ENCODE measurements around the gene RDH16. TPM values are rescaled to one million over a fixed set of nuclear protein-coding genes. Genes with fewer than 3 reads are reported as not detected.
A peak's percentile ranks its signal among the peaks of the same experiment; 100 is the strongest.

The RDH16 gene
- total RNA-seq, 2 donors from 2014 or later, result 0.16 to 0.44 TPM

GRCh38 chr12:57001448-57001906, 44.1 kb upstream of the RDH16 start:
- Histone ChIP-seq H3K9me3 (no peaks in the 10 kb centered on the region), H3K9ac (ENCODE audit: low read depth in 2 of 2, low read length in 2 of 2) (no peak overlapping the region), H3K27ac (no peak overlapping the region), H3K27me3 (no peaks in the 10 kb centered on the region), H3K4me1 (peaks cover 15% of the 10 kb centered on the region), H3K36me3 (peaks cover 4% of the 10 kb centered on the region), H3K4me3 (no peak overlapping the region)
- intact Hi-C loops (cut with DNase I), result loop anchor here (5.0 kb wide), 1 partner anchor 244 kb away; no protein-coding TSS in a partner anchor
- peak; percentile 79 for TF ChIP-seq CTCF (IDR thresholded peaks at IDR 0.05)
- DNase-seq, result peak; percentile 83

- peaks cover 13% of the 10 kb centered on the region for H3K4me1 ChIP-seq
- no peak for TF ChIP-seq CTCF (IDR thresholded peaks at IDR 0.05)
- intact Hi-C loops (cut with DNase I), result loop anchor here (5.0 kb wide), 1 partner anchor 243 kb away; no protein-coding TSS in a partner anchor
- H3K9ac ChIP-seq (ENCODE audit: low read depth in 2 of 2, low read length in 2 of 2), result no peak overlapping the region
- H3K27ac ChIP-seq, result no peak overlapping the region
- H3K9me3 ChIP-seq, result no peaks in the 10 kb centered on the region
- H3K36me3 ChIP-seq, result peaks cover 4% of the 10 kb centered on the region
- no peaks in the 10 kb centered on the region for H3K27me3 ChIP-seq
- no peak overlapping the region for H3K4me3 ChIP-seq
- DNase-seq, result no peak
Observed at GRCh38 chr12:57000393-57000792, 43.0 kb upstream of the RDH16 start.

- intact Hi-C loops (cut with DNase I), result no loop called here
- DNase-seq, result no peak
- no peak for TF ChIP-seq CTCF (IDR thresholded peaks at IDR 0.05)
- Histone ChIP-seq H3K27me3 (no peaks in the 10 kb centered on the region), H3K27ac (no peak overlapping the region), H3K9ac (ENCODE audit: low read depth in 2 of 2, low read length in 2 of 2) (no peak overlapping the region), H3K9me3 (no peaks in the 10 kb centered on the region), H3K4me3 (no peak overlapping the region), H3K36me3 (peaks cover 4% of the 10 kb centered on the region), H3K4me1 (peaks cover 8% of the 10 kb centered on the region)
Observed at GRCh38 chr12:56999456-56999855, 42.0 kb upstream of the RDH16 start.

- H3K27me3 ChIP-seq, result no peaks in the 10 kb centered on the region
- intact Hi-C loops (cut with DNase I), result no loop called here
- no peak overlapping the region for H3K9ac ChIP-seq (ENCODE audit: low read depth in 2 of 2, low read length in 2 of 2)
- no peaks in the 10 kb centered on the region for H3K9me3 ChIP-seq
- DNase-seq, result no peak
- TF ChIP-seq CTCF (IDR thresholded peaks at IDR 0.05), result no peak
- no peak overlapping the region for H3K27ac ChIP-seq
- H3K36me3 ChIP-seq, result peaks cover 4% of the 10 kb centered on the region
- H3K4me3 ChIP-seq, result no peak overlapping the region
- H3K4me1 ChIP-seq, result peaks cover 8% of the 10 kb centered on the region
Observed at GRCh38 chr12:56998981-56999380, 41.6 kb upstream of the RDH16 start.

- Histone ChIP-seq H3K27ac (no peak overlapping the region), H3K9me3 (no peaks in the 10 kb centered on the region), H3K4me1 (peaks cover 8% of the 10 kb centered on the region), H3K4me3 (no peak overlapping the region), H3K36me3 (peaks cover 4% of the 10 kb centered on the region), H3K9ac (ENCODE audit: low read depth in 2 of 2, low read length in 2 of 2) (no peak overlapping the region), H3K27me3 (no peaks in the 10 kb centered on the region)
- TF ChIP-seq CTCF (IDR thresholded peaks at IDR 0.05), result no peak
- intact Hi-C loops (cut with DNase I), result no loop called here
- DNase-seq, result no peak
Observed at GRCh38 chr12:56998316-56998715, 40.9 kb upstream of the RDH16 start.
